H9 (cell line): ENCODE results near the gene SLC25A29. TPM values are rescaled to one million over a fixed set of nuclear protein-coding genes. Genes with fewer than 3 reads are reported as not detected.
A peak's percentile ranks its signal among the peaks of the same experiment; 100 is the strongest.

Experiments used
- DNase-seq: peaks from one replicate; pipeline ENCODE4 v3.0.0-alpha.2; 2017
- H2AFZ ChIP-seq: one replicate; pipeline ENCODE4 v1.6.1; 2013; ENCODE audit warnings: mild to moderate bottlenecking, low read length, control low read depth, moderate library complexity
- H2AK5ac ChIP-seq: 2 replicates; pipeline ENCODE4 v1.6.1; 2013; ENCODE audit warnings: low read length, control low read depth, mixed read lengths; ENCODE audit not compliant: insufficient read length
- H2BK120ac ChIP-seq: one replicate; pipeline ENCODE4 v1.6.1; 2013; ENCODE audit warnings: low read depth, mild to moderate bottlenecking, low read length, control low read depth, inconsistent platforms; ENCODE audit not compliant: poor library complexity, severe bottlenecking
- H2BK12ac ChIP-seq: 2 replicates; pipeline ENCODE4 v1.6.1; 2013; ENCODE audit warnings: low read length, control low read depth, mixed read lengths, low read depth; ENCODE audit not compliant: insufficient read length
- H2BK15ac ChIP-seq: 2 replicates; pipeline ENCODE4 v1.6.1; 2013; ENCODE audit warnings: low read depth, low read length, control low read depth
- H2BK20ac ChIP-seq: one replicate; pipeline ENCODE4 v1.6.1; 2013; ENCODE audit warnings: low read depth, mild to moderate bottlenecking, low read length, control low read depth, inconsistent platforms; ENCODE audit not compliant: poor library complexity, severe bottlenecking
- H2BK5ac ChIP-seq: 2 replicates; pipeline ENCODE4 v1.6.1; 2013; ENCODE audit warnings: low read length, control low read depth, mixed read lengths; ENCODE audit not compliant: insufficient read length
- H3K14ac ChIP-seq: 2 replicates; pipeline ENCODE4 v1.6.1; 2013; ENCODE audit warnings: low read length, control low read depth; ENCODE audit not compliant: insufficient read depth
- H3K18ac ChIP-seq: 2 replicates; pipeline ENCODE4 v1.6.1; 2013; ENCODE audit warnings: low read depth, mild to moderate bottlenecking, mixed read lengths, low read length, control low read depth; ENCODE audit not compliant: insufficient read length
- H3K23ac ChIP-seq: 2 replicates; pipeline ENCODE4 v1.6.1; 2013; ENCODE audit warnings: low read length, control low read depth, mixed read lengths, low read depth; ENCODE audit not compliant: insufficient read length
- H3K23me2 ChIP-seq: 2 replicates; pipeline ENCODE4 v1.6.1; 2013; ENCODE audit warnings: low read depth, mild to moderate bottlenecking, mixed read lengths, low read length, control low read depth; ENCODE audit not compliant: insufficient read length, poor library complexity, severe bottlenecking
- H3K27ac ChIP-seq: 2 replicates; pipeline ENCODE4 v1.5.1; 2013; ENCODE audit warnings: low read length, control low read depth, mixed read lengths, low read depth; ENCODE audit not compliant: insufficient read length
- H3K27me3 ChIP-seq: 2 replicates; pipeline ENCODE4 v1.6.1; 2013; ENCODE audit warnings: low read length, control low read depth, inconsistent platforms; ENCODE audit not compliant: insufficient read depth
- H3K4ac ChIP-seq: 2 replicates; pipeline ENCODE4 v1.6.1; 2013; ENCODE audit warnings: low read depth, mild to moderate bottlenecking, control low read depth, inconsistent platforms, low read length, moderate library complexity
- H3K4me1 ChIP-seq: 2 replicates; pipeline ENCODE4 v1.6.1; 2013; ENCODE audit warnings: low read length, control low read depth, inconsistent platforms; ENCODE audit not compliant: insufficient read depth
- H3K4me2 ChIP-seq: 2 replicates; pipeline ENCODE4 v1.6.1; 2013; ENCODE audit warnings: low read length, control low read depth, mixed read lengths; ENCODE audit not compliant: insufficient read length, insufficient read depth
- H3K56ac ChIP-seq: 2 replicates; pipeline ENCODE4 v1.6.1; 2013; ENCODE audit warnings: low read depth, mild to moderate bottlenecking, mixed read lengths, low read length, control low read depth; ENCODE audit not compliant: insufficient read length
- H3K79me1 ChIP-seq: 2 replicates; pipeline ENCODE4 v1.6.1; 2013; ENCODE audit warnings: low read depth, mild to moderate bottlenecking, moderate library complexity, low read length, control low read depth, inconsistent platforms; ENCODE audit not compliant: insufficient read depth, poor library complexity, severe bottlenecking
- H3K79me2 ChIP-seq: 2 replicates; pipeline ENCODE4 v1.6.1; 2013; ENCODE audit warnings: low read length, control low read depth, inconsistent platforms; ENCODE audit not compliant: insufficient read depth
- H3K9ac ChIP-seq: 2 replicates; pipeline ENCODE4 v1.6.1; 2013; ENCODE audit warnings: low read length, control low read depth, mixed read lengths; ENCODE audit not compliant: insufficient read length; ENCODE audit errors: extremely low read depth
- H3K9me3 ChIP-seq: one replicate; pipeline ENCODE4 v1.6.1; 2013; ENCODE audit warnings: low read depth, low read length, inconsistent platforms; ENCODE audit not compliant: control insufficient read depth
- H3T11ph ChIP-seq: one replicate; pipeline ENCODE4 v1.6.1; 2013; ENCODE audit warnings: mild to moderate bottlenecking, low read length, control low read depth, inconsistent platforms
- H4K20me1 ChIP-seq: one replicate; pipeline ENCODE4 v1.6.1; 2013; ENCODE audit not compliant: control insufficient read depth, insufficient read length, insufficient read depth
- H4K5ac ChIP-seq: 2 replicates; pipeline ENCODE4 v1.6.1; 2013; ENCODE audit warnings: low read depth, mild to moderate bottlenecking, mixed read lengths, low read length, control low read depth; ENCODE audit not compliant: insufficient read length
- H4K8ac ChIP-seq: replicated peaks from 2 replicates; pipeline ENCODE4 v1.6.1; 2013; ENCODE audit warnings: low read length, control low read depth, mixed read lengths, low read depth; ENCODE audit not compliant: insufficient read length
- H4K91ac ChIP-seq: 2 replicates; pipeline ENCODE4 v1.6.1; 2013; ENCODE audit warnings: low read depth, mild to moderate bottlenecking, moderate library complexity, mixed read lengths, low read length, control low read depth; ENCODE audit not compliant: insufficient read length
- H3K27ac Mint-ChIP-seq, 3 experiments: 2 replicates in 2 of 3; 3 replicates in 1 of 3; pipeline ENCODE4 v1.8.0; 2020 to 2021; ENCODE audit warnings: mixed read lengths in 3 of 3, mild to moderate bottlenecking in 1 of 3, moderate library complexity in 1 of 3
- H3K27me3 Mint-ChIP-seq: 2 replicates; pipeline ENCODE4 v1.8.0; 2021; ENCODE audit warnings: low read depth, mild to moderate bottlenecking, moderate library complexity, mixed read lengths
- H3K36me3 Mint-ChIP-seq, 3 experiments: 2 replicates in 2 of 3; 3 replicates in 1 of 3; pipeline ENCODE4 v1.8.0; 2020 to 2021; ENCODE audit warnings: low read depth in 3 of 3, mixed read lengths in 3 of 3; ENCODE audit not compliant: insufficient read depth in 1 of 3
- H3K4me1 Mint-ChIP-seq, 2 experiments: 2 replicates each; pipeline ENCODE4 v1.8.0; 2020; ENCODE audit warnings: mixed read lengths in 2 of 2
- H3K4me3 Mint-ChIP-seq, 2 experiments: 2 replicates in 1 of 2; 3 replicates in 1 of 2; pipeline ENCODE4 v1.8.0; 2020 to 2021; ENCODE audit warnings: mild to moderate bottlenecking in 2 of 2, mixed read lengths in 2 of 2, moderate library complexity in 1 of 2
- H3K9me3 Mint-ChIP-seq, 2 experiments: 2 replicates in 1 of 2; 3 replicates in 1 of 2; pipeline ENCODE4 v1.8.0; 2020; ENCODE audit warnings: mild to moderate bottlenecking in 2 of 2, mixed read lengths in 2 of 2, moderate library complexity in 1 of 2
- WGBS: extraction: QIAGEN DNeasy Blood & Tissue Kit; methylation state at CpG from one replicate; pipeline ENCODE4 v1.1.7; 2013; ENCODE audit warnings: missing lambda C conversion rate, low lambda C conversion rate, mixed read lengths; ENCODE audit not compliant: insufficient read length; ENCODE audit errors: extremely low coverage; 5-methylcytosine and 5-hydroxymethylcytosine counted together
- total RNA-seq: library from RNA; stranded (reverse); gene quantifications from 2 replicates; pipeline ENCODE4 v1.2.1, GENCODE V29; 2021
- TF ChIP-seq, protein P1 (sequence below): fragments of 200-600 bp; sonication (generic); conservative IDR thresholded peaks from 3 replicates; pipeline ENCODE4 v1.8.0; 2021; ENCODE audit warnings: antibody characterized with exemption, mild to moderate bottlenecking

The SLC25A29 gene
- total RNA-seq, 1 experiment from 2014 or later = 175 TPM

DNA sequence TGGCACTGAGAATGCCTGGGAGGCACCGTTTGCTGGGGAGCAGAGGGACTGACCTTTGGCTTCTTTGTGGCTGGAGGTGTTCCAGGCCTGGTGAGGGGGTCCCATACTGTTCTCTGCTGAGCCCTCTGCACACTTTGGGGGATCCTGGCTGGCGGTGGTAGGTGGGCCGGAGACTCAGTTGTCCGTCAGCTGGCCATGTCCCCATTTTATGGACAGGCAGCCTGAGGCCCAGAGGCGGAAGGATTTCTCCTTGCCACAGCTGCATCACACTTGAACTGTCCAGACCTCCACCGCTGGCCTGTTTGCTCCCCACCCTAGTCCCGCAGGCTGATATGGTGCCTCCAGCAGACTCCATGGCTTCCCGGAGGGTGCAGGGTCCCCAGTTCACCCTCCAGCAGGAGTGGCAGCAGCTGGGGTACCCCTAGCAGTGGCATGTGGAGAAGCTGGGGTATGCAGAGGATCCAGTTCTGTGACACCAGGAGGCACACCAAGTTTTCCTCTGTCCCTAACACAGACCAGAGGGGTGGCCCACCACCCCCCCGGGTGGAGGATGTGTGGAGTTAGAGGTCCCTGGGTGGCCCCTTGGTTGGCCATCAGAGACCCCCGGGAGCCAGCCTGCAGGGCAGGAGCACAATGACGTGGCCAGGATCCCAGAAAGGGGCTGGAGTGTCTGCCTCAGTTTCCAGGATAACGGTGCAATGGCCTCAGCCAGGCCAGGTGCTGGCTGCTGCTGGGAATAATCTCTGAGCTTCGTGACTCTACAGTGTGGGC lies 14.8 kb downstream of the SLC25A29 start:
- H3K4me1 ChIP-seq = no peaks in the 10 kb centered on the region
- no peaks in the 10 kb centered on the region for H3K79me2 ChIP-seq
- H3K18ac ChIP-seq = no peak overlapping the region
- H3K4ac ChIP-seq = no peak overlapping the region
- H3K4me3 Mint-ChIP-seq = no peak overlapping the region
- no peak overlapping the region for H2BK5ac ChIP-seq
- no peak overlapping the region for H3K4me2 ChIP-seq
- H3K14ac ChIP-seq = no peak overlapping the region
- no peaks in the 10 kb centered on the region for H3K27me3 ChIP-seq
- H3T11ph ChIP-seq = no peak overlapping the region
- H3K56ac ChIP-seq = no peak overlapping the region
- no peak for DNase-seq
- no peak overlapping the region for H4K8ac ChIP-seq
- no peaks in the 10 kb centered on the region for H3K23me2 ChIP-seq
- no peak overlapping the region for H4K91ac ChIP-seq
- H3K36me3 Mint-ChIP-seq = peaks cover 9 to 54% (median 51%) of the 10 kb centered on the region in 3 experiments; a peak in 6 of 7 replicates
- H3K27ac ChIP-seq = no peak overlapping the region
- no peak overlapping the region for H4K5ac ChIP-seq
- H2BK15ac ChIP-seq = no peak overlapping the region
- TF ChIP-seq, protein P1, sequence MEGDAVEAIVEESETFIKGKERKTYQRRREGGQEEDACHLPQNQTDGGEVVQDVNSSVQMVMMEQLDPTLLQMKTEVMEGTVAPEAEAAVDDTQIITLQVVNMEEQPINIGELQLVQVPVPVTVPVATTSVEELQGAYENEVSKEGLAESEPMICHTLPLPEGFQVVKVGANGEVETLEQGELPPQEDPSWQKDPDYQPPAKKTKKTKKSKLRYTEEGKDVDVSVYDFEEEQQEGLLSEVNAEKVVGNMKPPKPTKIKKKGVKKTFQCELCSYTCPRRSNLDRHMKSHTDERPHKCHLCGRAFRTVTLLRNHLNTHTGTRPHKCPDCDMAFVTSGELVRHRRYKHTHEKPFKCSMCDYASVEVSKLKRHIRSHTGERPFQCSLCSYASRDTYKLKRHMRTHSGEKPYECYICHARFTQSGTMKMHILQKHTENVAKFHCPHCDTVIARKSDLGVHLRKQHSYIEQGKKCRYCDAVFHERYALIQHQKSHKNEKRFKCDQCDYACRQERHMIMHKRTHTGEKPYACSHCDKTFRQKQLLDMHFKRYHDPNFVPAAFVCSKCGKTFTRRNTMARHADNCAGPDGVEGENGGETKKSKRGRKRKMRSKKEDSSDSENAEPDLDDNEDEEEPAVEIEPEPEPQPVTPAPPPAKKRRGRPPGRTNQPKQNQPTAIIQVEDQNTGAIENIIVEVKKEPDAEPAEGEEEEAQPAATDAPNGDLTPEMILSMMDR = no peak
- no CpG with 5 or more reads among the region's 13 CpGs for WGBS
- H3K9ac ChIP-seq = no peak overlapping the region
- H2AFZ ChIP-seq = no peak overlapping the region
- H3K23ac ChIP-seq = no peak overlapping the region
- no peak overlapping the region for H2BK12ac ChIP-seq
- no peaks in the 10 kb centered on the region for H3K79me1 ChIP-seq
- no peaks in the 10 kb centered on the region for H3K9me3 Mint-ChIP-seq
- no peak overlapping the region for H2BK20ac ChIP-seq
- H2BK120ac ChIP-seq = no peak overlapping the region
- no peaks in the 10 kb centered on the region for H3K27me3 Mint-ChIP-seq
- no peaks in the 10 kb centered on the region for H4K20me1 ChIP-seq
- 0 out of 7 replicates have a peak overlapping the region, but pooled peaks of 1 of the 3 experiments have one; percentile 34 for H3K27ac Mint-ChIP-seq
- no peak overlapping the region for H2AK5ac ChIP-seq
- no peaks in the 10 kb centered on the region for H3K9me3 ChIP-seq
- peaks cover 11 to 21% of the 10 kb centered on the region in 2 experiments for H3K4me1 Mint-ChIP-seq
